Skin of body (tissue), 2 donors: ENCODE results near the gene KRTAP5-8. TPM values are rescaled to one million over a fixed set of nuclear protein-coding genes. Genes with fewer than 3 reads are reported as not detected.
"Not testable (repeated sequence)": the region's sequence is repeated elsewhere in the genome, so short reads cannot be mapped to it uniquely, and the experiment has no call there.

Experiments
- DNase-seq: peaks from one replicate; lab custom pipeline; 2025; lab: John Stamatoyannopoulos, UW
- total RNA-seq: library from RNA; depleted of rRNA; stranded (reverse); fragments of >200 nt; gene quantifications from one replicate; pipeline ENCODE4 v1.2.3, GENCODE V29; 2014

Gene KRTAP5-8, protein sequence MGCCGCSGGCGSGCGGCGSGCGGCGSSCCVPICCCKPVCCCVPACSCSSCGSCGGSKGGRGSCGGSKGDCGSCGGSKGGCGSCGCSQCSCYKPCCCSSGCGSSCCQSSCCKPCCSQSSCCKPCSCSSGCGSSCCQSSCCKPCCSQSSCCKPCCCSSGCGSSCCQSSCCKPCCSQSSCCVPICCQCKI
- 2.5 TPM for total RNA-seq

DNA sequence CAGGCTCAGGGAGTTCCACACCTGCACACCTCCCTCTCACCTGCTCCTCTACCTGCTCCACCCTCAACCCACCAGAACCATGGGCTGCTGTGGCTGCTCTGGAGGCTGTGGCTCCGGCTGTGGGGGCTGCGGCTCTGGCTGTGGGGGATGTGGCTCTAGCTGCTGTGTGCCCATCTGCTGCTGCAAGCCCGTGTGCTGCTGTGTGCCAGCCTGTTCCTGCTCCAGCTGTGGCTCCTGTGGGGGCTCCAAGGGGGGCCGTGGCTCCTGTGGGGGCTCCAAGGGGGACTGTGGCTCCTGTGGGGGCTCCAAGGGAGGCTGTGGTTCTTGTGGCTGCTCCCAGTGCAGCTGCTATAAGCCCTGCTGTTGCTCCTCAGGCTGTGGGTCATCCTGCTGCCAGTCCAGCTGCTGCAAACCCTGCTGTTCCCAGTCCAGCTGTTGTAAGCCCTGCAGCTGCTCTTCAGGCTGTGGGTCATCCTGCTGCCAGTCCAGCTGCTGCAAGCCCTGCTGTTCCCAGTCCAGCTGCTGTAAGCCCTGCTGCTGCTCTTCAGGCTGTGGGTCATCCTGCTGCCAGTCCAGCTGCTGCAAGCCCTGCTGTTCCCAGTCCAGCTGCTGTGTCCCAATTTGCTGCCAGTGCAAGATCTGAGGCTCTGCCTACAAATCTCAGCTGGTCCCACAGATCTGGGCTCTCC lies at the start of gene KRTAP5-8:
TSS of gene KRTAP5-8 (plus strand) at position 49 of the 689 bp plus-strand sequence. CDS start at position 80, 31 bp downstream.
- DNase-seq = not testable (repeated sequence)

DNA sequence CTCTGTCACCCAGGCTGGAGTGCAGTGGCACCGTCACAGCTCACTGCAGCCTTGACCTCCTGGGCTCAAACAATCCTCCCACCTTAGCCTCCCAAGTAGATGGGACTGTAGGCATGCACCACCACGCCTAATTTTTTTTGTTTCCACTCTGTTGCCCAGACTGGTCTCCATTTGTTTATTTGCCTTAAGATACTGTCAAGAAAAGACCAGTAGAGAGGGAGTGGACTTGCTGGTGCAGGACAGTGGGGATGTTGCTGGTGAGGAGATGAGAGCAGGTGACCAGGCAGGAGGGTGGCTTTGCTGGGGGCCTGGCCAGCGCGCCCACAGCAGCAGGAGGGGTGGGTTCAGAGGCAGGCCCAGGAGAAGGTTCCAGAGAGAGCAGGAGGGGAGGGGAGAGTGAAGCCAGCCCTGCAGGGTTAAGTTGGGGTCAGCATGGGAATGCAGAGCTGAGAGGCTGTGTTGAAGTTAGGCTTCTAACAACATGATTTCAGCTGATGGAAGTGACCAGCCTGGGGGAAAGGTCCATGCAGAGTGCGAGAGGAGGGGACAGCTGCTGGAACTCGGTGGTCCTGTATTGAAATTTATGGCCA lies 49.0 kb upstream of the KRTAP5-8 start:
- DNase-seq = no peak

DNA sequence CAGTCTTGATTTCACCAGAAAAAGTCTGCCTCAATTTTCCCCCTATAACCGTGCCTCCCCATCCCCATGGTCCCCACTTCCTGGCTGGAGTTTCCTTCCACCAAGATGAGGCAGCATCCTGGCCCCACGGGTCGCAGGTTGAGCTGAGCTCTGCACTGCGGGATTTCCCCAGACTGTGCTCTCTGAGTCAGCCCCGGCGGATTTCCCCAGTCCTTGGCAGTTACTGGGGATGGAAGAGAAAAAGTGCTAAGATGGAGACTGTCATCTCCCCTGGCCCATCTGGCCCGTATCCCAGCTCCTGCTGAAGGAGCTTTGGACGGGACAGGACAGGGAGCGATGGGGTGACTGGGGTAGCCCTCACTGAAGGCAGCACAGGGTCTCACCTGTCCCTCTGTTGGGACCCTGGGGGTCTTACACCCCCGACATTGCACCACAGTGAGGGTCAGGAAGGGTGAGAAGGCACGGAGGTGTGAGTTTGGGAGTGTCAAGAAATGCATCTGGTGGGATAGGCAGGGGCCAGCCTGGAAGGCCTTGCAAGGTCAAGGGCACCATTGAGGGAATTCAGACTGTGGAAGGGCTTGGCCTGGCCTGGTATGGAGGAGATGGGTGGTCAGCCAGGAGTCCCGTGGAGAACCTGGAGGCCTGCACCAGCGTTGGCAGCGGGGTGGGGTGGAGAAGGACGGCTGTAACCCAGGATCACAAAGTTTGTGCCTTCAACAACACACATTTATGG lies 48.3 kb upstream of the KRTAP5-8 start:
- DNase-seq = no peak

DNA sequence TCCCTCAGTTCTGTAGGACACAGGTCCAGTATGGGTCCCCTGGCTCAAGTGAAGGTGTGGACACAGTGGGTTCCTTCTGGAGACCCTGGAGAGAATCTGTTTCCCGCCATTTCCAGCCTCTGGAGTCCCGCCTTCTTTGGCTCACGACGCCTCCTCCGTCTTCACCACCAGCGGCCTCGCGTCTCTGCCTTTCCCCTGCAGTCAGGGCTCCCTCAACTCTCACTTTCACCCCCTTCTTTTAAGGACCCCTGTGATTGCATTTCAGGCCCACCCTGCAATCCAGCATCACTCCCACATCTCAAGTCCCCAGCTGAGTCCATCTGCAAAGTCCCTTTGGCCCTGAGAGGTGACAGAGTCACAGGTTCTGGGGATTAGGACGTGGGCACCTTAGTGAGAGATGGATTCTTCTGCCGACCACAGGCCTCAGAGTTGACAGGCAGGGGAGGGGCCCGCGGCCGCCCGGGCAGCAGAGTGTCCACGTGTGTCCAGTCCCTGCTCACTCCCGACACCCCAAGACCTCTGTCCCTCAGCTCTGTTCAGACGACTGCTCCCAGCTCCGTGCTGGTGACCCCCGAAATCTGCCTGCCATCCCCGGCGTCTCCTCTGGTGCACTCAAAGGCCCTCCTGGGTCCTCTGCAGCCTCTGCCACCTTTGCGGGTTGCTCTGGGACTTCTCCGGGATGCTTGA lies 47.6 kb upstream of the KRTAP5-8 start:
- DNase-seq = no peak

DNA sequence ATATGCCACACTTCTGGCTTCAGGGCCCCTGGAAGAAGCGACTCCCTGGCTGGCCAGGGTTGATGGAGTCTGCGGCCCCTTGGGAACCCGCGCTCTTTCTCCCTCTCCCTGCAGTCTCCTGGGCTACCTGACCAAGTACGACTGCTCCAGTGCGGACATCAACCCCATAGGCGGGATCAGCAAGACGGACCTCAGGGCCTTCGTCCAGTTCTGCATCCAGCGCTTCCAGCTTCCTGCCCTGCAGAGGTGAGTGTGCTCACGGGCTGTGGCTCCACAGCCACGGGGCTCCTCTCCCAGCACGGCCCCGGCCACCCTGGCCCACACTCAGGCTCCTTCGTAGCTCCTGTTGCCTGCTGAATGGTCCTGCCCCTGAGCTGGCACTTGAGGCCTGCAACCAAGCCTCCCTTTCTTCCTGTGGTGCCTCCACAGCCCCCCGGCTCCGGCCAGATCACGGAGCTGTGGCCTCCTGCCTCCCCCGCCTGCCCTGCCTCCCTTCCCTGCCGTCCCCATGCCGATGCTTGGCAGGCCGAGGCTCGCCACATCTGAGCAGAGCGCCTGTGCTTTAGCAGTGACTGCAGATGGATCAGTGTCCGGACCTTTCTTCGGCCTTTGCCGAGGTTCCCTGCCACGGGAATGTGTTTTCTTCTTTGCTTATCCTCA lies 47.0 kb upstream of the KRTAP5-8 start:
- no peak for DNase-seq

DNA sequence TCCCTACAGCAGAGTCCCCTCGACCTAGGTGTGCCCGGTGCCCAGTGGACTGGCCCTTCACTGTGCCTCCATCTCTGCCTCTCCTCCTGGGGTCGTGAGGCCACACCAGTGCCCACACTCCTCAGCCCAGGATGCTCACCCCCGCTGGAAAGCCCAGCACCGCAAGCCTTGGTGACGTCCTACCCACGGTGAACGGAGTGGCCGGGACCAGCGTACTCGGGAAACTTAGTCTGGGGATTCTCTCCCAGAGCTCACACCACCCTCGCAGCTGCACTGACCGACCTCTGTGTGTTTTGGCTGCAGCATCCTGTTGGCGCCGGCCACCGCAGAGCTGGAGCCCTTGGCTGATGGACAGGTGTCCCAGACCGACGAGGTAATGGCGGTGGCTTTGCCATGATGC lies 46.3 kb upstream of the KRTAP5-8 start:
- DNase-seq = no peak

DNA sequence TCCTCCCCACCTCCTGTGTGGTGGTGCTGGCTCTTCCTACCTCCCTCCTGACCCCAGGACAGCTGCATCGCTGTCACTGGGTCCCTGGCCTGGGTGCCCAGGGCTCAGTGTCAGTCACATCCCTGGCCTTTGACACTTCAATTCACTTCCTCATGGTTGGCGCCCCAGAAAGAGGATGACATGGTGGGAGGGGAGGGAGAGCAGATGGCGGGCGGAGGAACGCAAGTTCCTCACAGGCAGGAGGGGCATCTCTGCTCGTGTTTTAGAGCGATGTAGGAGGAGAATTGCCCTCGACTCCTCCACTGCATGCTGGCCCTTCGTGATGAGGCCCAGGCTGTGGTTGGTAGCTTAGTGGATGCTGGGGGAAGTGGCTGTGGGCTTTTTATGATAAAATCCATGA lies 45.9 kb upstream of the KRTAP5-8 start:
- DNase-seq = no peak

DNA sequence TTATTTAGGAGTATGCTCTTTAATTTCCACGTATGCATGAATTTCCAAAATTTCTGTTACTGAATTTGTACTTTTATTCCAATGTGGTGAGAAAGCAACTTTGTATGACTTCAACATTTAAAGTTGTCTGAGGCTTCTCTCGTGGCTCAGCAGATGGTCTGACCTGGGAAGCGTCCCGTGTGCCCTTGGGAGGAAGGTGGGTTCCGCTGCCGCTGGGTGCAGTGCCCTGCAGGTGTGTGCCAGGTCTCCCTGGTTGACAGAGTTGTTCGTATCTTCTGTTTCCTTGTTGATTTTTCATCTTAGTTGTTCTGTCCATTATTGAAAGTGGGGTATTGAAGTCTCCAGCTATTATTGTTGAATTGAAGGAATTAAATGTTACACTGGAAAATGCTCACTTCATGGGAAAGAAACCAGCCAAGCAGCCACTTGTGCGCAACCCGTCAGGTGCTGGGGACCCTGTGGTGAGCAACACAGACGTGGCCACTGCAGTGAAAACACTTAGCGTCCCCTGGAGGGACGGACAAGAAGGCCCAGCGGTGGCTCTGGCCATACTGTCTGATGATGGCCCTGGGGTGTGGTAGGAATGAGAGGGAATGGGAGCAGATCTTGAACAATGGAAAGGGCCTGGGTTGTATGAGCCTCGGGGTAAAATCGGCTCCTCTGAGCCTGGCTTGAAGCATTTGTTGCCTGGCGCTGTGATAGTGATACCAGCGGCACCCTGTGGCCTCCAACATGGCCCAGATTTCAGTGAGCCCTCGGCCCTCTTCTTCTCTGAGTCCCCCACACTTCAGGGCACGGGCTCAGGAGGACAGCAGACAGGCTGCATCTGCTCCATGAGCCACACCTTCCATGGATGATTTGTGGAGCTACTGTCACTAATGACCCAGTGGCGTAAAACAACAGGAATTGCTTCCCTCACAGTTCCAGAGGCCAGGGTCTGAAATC lies 42.3 kb upstream of the KRTAP5-8 start:
- no peak for DNase-seq

DNA sequence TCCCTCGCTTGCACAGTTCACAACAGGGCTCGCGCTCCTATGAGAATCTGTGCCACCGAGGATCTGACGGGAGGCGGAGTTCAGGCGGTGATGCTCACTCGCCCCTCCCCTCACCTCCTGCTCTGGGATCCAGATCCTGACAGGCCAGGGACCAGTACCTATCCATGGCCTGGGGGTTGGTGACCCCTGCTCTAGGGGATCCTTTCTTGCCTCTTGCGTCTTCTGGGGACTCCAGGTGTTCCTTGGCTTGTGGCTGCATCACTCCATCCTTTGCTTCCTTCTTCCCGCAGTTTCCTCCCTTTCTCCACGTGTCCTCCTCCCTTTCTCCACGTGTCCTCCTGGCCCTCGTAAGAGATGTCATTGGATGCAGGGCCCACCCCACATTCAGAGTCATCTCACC lies 41.4 kb upstream of the KRTAP5-8 start:
- DNase-seq = no peak

DNA sequence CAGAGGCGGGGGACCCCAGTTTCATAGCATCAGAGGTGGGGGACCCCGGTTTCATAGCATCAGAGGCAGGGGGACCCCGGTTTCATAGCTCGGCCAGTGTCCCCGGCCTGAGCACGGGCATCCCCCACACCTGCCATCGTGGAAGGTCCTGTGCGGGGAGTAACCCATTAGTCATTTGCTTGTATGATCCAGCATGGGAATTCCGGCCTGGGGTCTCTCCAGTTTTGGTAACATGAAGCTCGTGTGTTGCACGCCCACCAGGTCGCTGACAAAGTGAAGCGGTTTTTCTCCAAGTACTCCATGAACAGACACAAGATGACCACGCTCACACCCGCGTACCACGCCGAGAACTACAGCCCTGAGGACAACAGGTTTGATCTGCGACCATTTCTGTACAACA lies 39.7 kb upstream of the KRTAP5-8 start:
- DNase-seq = no peak

DNA sequence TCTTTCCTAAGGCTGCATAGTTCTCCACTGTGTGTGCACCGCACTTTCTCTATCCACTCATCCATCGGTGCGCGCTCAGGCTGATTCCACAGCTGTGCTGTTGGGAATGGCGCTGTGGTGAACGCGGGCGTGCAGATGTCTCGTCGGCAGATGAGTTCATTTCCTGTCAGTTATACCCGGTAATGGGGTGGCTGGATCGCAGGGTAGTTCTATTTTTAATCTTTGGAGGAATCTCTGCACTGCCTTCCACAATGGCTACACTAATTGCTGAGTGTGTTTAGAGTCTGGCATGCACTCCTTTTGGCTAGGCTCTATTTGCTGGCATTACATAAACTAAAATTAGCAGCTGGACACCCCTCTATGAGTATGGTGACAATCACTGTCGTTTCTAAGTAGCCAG lies 38.7 kb upstream of the KRTAP5-8 start:
- DNase-seq = no peak

DNA sequence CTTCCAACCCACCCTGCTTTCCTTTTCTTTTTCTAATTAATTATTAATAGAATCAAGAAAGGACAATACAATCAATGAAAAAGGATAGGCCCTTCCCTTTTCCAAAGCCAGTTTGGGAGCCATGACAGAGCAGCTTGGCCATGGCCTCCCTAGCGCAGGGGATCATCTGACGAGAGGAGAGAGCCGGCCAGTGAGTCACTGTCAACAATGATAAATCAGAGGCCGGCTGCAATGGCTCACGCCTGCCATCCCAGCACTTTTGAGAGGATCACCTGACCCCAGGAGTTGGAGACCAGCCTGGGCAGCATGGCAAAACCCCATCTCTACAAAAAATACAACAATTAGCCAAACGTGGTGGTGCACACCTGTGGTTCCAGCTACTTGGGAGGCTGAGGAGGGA lies 38.3 kb upstream of the KRTAP5-8 start:
- no peak for DNase-seq

DNA sequence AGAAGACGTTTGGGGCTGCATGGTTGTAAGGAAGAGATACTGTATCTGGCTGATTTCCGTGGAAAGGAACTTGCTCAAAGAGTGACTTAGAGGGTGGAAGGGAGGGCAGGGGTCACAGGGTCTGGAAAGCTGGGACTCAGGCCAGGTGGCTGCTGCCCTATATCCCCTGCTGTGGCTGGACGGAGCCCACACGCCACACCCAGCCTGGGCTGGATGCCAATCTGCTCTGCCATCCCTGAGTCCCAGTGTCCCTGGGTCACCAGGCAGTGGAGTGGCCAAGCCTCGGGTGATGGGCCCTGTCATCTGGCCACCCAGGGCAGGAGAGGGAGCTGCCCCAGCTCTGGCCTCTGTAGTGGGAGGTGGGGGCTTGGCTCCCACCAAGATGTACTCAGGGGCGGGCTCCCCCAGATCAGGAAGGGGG lies 37.2 kb upstream of the KRTAP5-8 start:
- no peak for DNase-seq

DNA sequence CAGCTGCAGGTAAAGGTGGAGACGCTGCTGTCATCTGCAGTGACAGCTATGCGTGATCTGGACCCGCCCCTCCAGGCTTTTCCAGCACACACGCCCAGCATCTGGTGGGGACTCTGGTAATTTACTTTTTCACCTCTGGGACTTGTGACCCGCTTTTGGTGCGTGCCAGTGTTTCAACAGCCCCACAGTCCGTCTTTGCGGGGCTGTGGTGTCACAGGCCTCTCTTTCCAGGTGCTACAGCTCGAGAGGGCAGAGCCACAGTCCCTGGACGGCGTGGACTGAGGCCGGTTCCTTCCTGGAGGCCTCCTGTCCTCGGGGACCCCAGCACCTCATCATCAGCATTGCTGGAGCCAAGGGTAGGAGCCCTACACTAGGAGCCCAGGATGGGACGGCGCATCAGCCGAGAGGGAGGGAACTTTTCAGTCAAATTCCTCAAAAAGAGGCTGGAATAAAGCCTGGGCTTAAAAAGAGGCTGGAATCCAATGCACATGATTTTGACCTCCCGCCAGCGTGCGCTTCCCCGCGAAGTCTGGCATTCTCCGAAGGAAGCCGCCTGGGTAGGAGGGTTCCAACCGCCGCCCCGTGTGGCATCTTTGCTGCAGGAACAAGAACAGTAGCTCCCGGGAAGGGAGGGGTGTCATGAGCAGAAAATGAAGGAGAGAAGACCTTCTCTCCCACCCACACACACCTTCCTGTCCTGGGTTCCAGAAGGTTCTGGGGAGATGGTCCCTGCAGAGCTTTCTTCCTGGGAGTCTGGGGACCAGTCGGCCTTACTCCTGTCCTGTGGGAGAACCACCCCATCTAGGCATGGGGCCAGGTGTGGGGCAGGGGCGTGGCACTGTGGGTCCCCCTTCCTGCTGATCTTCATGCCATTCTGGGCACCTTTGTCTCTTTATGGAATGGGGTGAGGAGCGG lies 36.5 kb upstream of the KRTAP5-8 start:
- DNase-seq = no peak

DNA sequence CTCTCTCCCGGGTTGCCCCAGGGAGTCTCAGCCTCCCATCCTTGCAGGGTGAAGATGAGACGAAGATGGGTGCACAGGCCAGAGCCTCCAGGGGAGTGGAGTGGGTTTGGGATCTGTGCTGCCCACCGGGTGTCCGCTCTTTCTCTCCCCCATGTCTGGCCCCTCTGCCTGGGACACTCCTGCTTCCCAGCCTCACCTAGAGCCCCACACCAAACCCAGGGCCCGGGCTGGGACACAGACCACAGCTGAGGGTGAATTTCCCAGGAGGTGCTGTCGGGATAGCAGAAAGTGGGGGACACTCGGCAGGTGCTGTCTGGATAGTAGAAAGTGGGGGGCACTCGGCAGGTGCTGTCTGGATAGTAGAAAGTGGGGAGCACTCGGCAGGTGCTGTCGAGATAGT lies 35.8 kb upstream of the KRTAP5-8 start:
- DNase-seq = no peak

DNA sequence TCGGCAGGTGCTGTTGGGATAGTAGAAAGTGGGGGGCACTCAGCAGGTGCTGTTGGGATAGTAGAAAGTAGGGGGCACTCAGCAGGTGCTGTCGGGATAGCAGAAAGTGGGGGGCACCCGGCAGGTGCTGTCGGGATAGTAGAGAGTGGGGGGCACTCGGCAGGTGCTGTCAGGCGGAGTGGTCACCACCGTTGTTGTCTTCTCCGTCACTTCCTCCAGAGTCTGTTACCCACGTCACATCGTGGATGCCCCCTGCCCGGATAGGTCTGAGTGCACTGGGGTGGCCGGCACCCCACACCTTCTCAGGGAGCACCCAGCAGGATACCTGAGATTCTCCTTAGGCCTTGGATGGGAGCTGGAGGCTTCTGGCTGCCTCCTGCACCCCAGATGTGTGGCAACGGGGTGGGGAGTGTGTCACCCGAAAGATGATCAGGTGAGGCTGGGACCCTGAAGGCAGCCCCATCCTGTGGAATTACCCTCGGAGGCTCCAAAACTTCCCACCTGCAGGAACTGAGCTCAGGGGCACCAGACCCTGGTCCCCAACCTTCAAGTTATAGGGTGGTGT lies 34.9 kb upstream of the KRTAP5-8 start:
- DNase-seq = no peak

DNA sequence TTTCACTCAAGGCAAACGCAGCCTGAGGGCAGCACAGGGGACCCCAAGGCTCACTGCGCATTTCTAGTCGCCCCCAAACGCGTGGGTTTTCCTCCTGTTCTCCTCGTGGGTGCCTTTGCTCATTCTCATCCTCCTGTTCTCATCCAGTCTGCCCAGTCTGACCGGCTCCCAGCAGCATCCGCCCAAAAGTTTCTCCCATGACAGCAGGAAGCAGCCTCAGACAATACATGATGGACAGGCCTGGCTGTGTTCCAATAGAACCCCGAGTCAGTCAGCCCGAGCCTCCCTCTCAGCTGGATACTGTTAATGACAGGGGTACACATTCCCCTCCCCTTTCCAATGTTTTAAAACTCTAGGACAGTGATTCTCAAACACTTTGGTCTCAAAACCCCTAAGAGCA lies 33.3 kb upstream of the KRTAP5-8 start:
- no peak for DNase-seq

DNA sequence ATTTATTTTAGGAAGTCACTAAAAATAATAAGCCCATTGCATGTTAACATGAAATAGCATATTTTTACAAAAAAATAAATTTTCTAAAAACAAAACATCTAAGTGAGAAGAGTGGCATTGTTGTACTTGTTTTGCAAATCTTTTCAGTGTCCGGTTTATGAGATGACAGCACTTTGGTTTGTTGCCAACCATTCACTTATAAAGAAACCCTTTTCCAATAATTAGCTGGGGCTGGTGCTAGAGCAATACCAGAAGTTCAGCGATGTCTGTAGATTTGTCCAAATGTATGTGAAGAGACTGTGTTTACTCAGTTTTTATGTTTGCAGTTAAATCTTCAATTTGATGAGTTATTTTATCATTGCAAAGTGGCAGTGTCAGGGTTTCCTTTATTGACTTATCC lies 32.8 kb upstream of the KRTAP5-8 start:
- no peak for DNase-seq

DNA sequence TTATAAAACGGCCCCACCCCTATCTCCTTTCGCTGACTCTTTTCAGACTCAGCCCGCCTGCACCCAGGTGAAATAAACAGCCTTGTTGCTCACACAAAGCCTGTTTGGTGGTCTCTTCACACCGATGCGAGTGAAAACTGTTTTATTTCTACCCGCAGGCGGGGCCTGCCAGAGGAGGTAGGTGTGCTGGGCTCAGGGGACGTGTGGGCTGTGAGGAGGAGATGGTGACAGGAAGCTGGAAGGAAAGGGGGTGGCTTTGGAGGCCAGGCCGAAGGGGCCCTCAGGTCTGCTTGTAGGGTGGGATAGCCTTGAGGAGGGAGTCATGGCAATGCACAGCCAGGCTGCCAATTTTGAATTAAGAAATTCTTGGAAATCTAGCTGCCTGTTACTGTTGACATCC lies 32.0 kb upstream of the KRTAP5-8 start:
- DNase-seq = no peak
